H9 (cell line): ENCODE results near the gene NARS2. TPM values are rescaled to one million over a fixed set of nuclear protein-coding genes. Genes with fewer than 3 reads are reported as not detected.
A peak's percentile ranks its signal among the peaks of the same experiment; 100 is the strongest.

ENCODE experiments used
- DNase-seq: peaks from one replicate; pipeline ENCODE4 v3.0.0-alpha.2; 2017
- H2AFZ ChIP-seq: one replicate; pipeline ENCODE4 v1.6.1; 2013; ENCODE audit warnings: mild to moderate bottlenecking, low read length, control low read depth, moderate library complexity
- H2AK5ac ChIP-seq: 2 replicates; pipeline ENCODE4 v1.6.1; 2013; ENCODE audit warnings: low read length, control low read depth, mixed read lengths; ENCODE audit not compliant: insufficient read length
- H2BK120ac ChIP-seq: one replicate; pipeline ENCODE4 v1.6.1; 2013; ENCODE audit warnings: low read depth, mild to moderate bottlenecking, low read length, control low read depth, inconsistent platforms; ENCODE audit not compliant: poor library complexity, severe bottlenecking
- H2BK12ac ChIP-seq: 2 replicates; pipeline ENCODE4 v1.6.1; 2013; ENCODE audit warnings: low read length, control low read depth, mixed read lengths, low read depth; ENCODE audit not compliant: insufficient read length
- H2BK15ac ChIP-seq: 2 replicates; pipeline ENCODE4 v1.6.1; 2013; ENCODE audit warnings: low read depth, low read length, control low read depth
- H2BK20ac ChIP-seq: one replicate; pipeline ENCODE4 v1.6.1; 2013; ENCODE audit warnings: low read depth, mild to moderate bottlenecking, low read length, control low read depth, inconsistent platforms; ENCODE audit not compliant: poor library complexity, severe bottlenecking
- H2BK5ac ChIP-seq: 2 replicates; pipeline ENCODE4 v1.6.1; 2013; ENCODE audit warnings: low read length, control low read depth, mixed read lengths; ENCODE audit not compliant: insufficient read length
- H3K14ac ChIP-seq: 2 replicates; pipeline ENCODE4 v1.6.1; 2013; ENCODE audit warnings: low read length, control low read depth; ENCODE audit not compliant: insufficient read depth
- H3K18ac ChIP-seq: 2 replicates; pipeline ENCODE4 v1.6.1; 2013; ENCODE audit warnings: low read depth, mild to moderate bottlenecking, mixed read lengths, low read length, control low read depth; ENCODE audit not compliant: insufficient read length
- H3K23ac ChIP-seq: 2 replicates; pipeline ENCODE4 v1.6.1; 2013; ENCODE audit warnings: low read length, control low read depth, mixed read lengths, low read depth; ENCODE audit not compliant: insufficient read length
- H3K23me2 ChIP-seq: 2 replicates; pipeline ENCODE4 v1.6.1; 2013; ENCODE audit warnings: low read depth, mild to moderate bottlenecking, mixed read lengths, low read length, control low read depth; ENCODE audit not compliant: insufficient read length, poor library complexity, severe bottlenecking
- H3K27ac ChIP-seq: 2 replicates; pipeline ENCODE4 v1.5.1; 2013; ENCODE audit warnings: low read length, control low read depth, mixed read lengths, low read depth; ENCODE audit not compliant: insufficient read length
- H3K27me3 ChIP-seq: 2 replicates; pipeline ENCODE4 v1.6.1; 2013; ENCODE audit warnings: low read length, control low read depth, inconsistent platforms; ENCODE audit not compliant: insufficient read depth
- H3K4ac ChIP-seq: 2 replicates; pipeline ENCODE4 v1.6.1; 2013; ENCODE audit warnings: low read depth, mild to moderate bottlenecking, control low read depth, inconsistent platforms, low read length, moderate library complexity
- H3K4me1 ChIP-seq: 2 replicates; pipeline ENCODE4 v1.6.1; 2013; ENCODE audit warnings: low read length, control low read depth, inconsistent platforms; ENCODE audit not compliant: insufficient read depth
- H3K4me2 ChIP-seq: 2 replicates; pipeline ENCODE4 v1.6.1; 2013; ENCODE audit warnings: low read length, control low read depth, mixed read lengths; ENCODE audit not compliant: insufficient read length, insufficient read depth
- H3K56ac ChIP-seq: 2 replicates; pipeline ENCODE4 v1.6.1; 2013; ENCODE audit warnings: low read depth, mild to moderate bottlenecking, mixed read lengths, low read length, control low read depth; ENCODE audit not compliant: insufficient read length
- H3K79me1 ChIP-seq: 2 replicates; pipeline ENCODE4 v1.6.1; 2013; ENCODE audit warnings: low read depth, mild to moderate bottlenecking, moderate library complexity, low read length, control low read depth, inconsistent platforms; ENCODE audit not compliant: insufficient read depth, poor library complexity, severe bottlenecking
- H3K79me2 ChIP-seq: 2 replicates; pipeline ENCODE4 v1.6.1; 2013; ENCODE audit warnings: low read length, control low read depth, inconsistent platforms; ENCODE audit not compliant: insufficient read depth
- H3K9ac ChIP-seq: 2 replicates; pipeline ENCODE4 v1.6.1; 2013; ENCODE audit warnings: low read length, control low read depth, mixed read lengths; ENCODE audit not compliant: insufficient read length; ENCODE audit errors: extremely low read depth
- H3K9me3 ChIP-seq: one replicate; pipeline ENCODE4 v1.6.1; 2013; ENCODE audit warnings: low read depth, low read length, inconsistent platforms; ENCODE audit not compliant: control insufficient read depth
- H3T11ph ChIP-seq: one replicate; pipeline ENCODE4 v1.6.1; 2013; ENCODE audit warnings: mild to moderate bottlenecking, low read length, control low read depth, inconsistent platforms
- H4K20me1 ChIP-seq: one replicate; pipeline ENCODE4 v1.6.1; 2013; ENCODE audit not compliant: control insufficient read depth, insufficient read length, insufficient read depth
- H4K5ac ChIP-seq: 2 replicates; pipeline ENCODE4 v1.6.1; 2013; ENCODE audit warnings: low read depth, mild to moderate bottlenecking, mixed read lengths, low read length, control low read depth; ENCODE audit not compliant: insufficient read length
- H4K8ac ChIP-seq: replicated peaks from 2 replicates; pipeline ENCODE4 v1.6.1; 2013; ENCODE audit warnings: low read length, control low read depth, mixed read lengths, low read depth; ENCODE audit not compliant: insufficient read length
- H4K91ac ChIP-seq: 2 replicates; pipeline ENCODE4 v1.6.1; 2013; ENCODE audit warnings: low read depth, mild to moderate bottlenecking, moderate library complexity, mixed read lengths, low read length, control low read depth; ENCODE audit not compliant: insufficient read length
- H3K27ac Mint-ChIP-seq, 3 experiments: 2 replicates in 2 of 3; 3 replicates in 1 of 3; pipeline ENCODE4 v1.8.0; 2020 to 2021; ENCODE audit warnings: mixed read lengths in 3 of 3, mild to moderate bottlenecking in 1 of 3, moderate library complexity in 1 of 3
- H3K27me3 Mint-ChIP-seq: 2 replicates; pipeline ENCODE4 v1.8.0; 2021; ENCODE audit warnings: low read depth, mild to moderate bottlenecking, moderate library complexity, mixed read lengths
- H3K36me3 Mint-ChIP-seq, 3 experiments: 2 replicates in 2 of 3; 3 replicates in 1 of 3; pipeline ENCODE4 v1.8.0; 2020 to 2021; ENCODE audit warnings: low read depth in 3 of 3, mixed read lengths in 3 of 3; ENCODE audit not compliant: insufficient read depth in 1 of 3
- H3K4me1 Mint-ChIP-seq, 2 experiments: 2 replicates each; pipeline ENCODE4 v1.8.0; 2020; ENCODE audit warnings: mixed read lengths in 2 of 2
- H3K4me3 Mint-ChIP-seq, 2 experiments: 2 replicates in 1 of 2; 3 replicates in 1 of 2; pipeline ENCODE4 v1.8.0; 2020 to 2021; ENCODE audit warnings: mild to moderate bottlenecking in 2 of 2, mixed read lengths in 2 of 2, moderate library complexity in 1 of 2
- H3K9me3 Mint-ChIP-seq, 2 experiments: 2 replicates in 1 of 2; 3 replicates in 1 of 2; pipeline ENCODE4 v1.8.0; 2020; ENCODE audit warnings: mild to moderate bottlenecking in 2 of 2, mixed read lengths in 2 of 2, moderate library complexity in 1 of 2
- CTCF ChIP-seq: fragments of 200-600 bp; sonication (generic); conservative IDR thresholded peaks from 3 replicates; pipeline ENCODE4 v1.8.0; 2021; ENCODE audit warnings: antibody characterized with exemption, mild to moderate bottlenecking
- WGBS: extraction: QIAGEN DNeasy Blood & Tissue Kit; methylation state at CpG from one replicate; pipeline ENCODE4 v1.1.7; 2013; ENCODE audit warnings: missing lambda C conversion rate, low lambda C conversion rate, mixed read lengths; ENCODE audit not compliant: insufficient read length; ENCODE audit errors: extremely low coverage; 5-methylcytosine and 5-hydroxymethylcytosine counted together
- total RNA-seq: library from RNA; stranded (reverse); gene quantifications from 2 replicates; pipeline ENCODE4 v1.2.1, GENCODE V29; 2021

The NARS2 gene
- total RNA-seq, 1 experiment from 2014 or later = 29.7 TPM

- no peak overlapping the region for H2AK5ac ChIP-seq
- H3K79me1 ChIP-seq = no peaks in the 10 kb centered on the region
- H2BK12ac ChIP-seq = no peak overlapping the region
- no peak overlapping the region for H2AFZ ChIP-seq
- no peak overlapping the region for H3K4ac ChIP-seq
- H3T11ph ChIP-seq = no peak overlapping the region
- H4K8ac ChIP-seq = no peak overlapping the region
- no peak overlapping the region for H3K14ac ChIP-seq
- H3K9me3 ChIP-seq = no peaks in the 10 kb centered on the region
- no peak for DNase-seq
- Mint-ChIP-seq H3K4me3 (no peak overlapping the region), H3K27ac (no peak overlapping the region), H3K9me3 (no peaks in the 10 kb centered on the region), H3K36me3 (no peaks in the 10 kb centered on the region), H3K27me3 (peaks cover 25% of the 10 kb centered on the region), H3K4me1 (peaks cover 16 to 18% of the 10 kb centered on the region in 2 experiments)
- no CpG with 5 or more reads among the region's 3 CpGs for WGBS
- no peak overlapping the region for H3K56ac ChIP-seq
- peaks cover 7% of the 10 kb centered on the region; the same call in 1 of the 2 replicates for H3K4me1 ChIP-seq
- peaks cover 6% of the 10 kb centered on the region; the same call in 1 of the 2 replicates for H3K27me3 ChIP-seq
- H3K18ac ChIP-seq = no peak overlapping the region
- no peak overlapping the region for H3K4me2 ChIP-seq
- H3K9ac ChIP-seq = no peak overlapping the region
- H3K23ac ChIP-seq = no peak overlapping the region
- H3K79me2 ChIP-seq = no peaks in the 10 kb centered on the region
- H2BK120ac ChIP-seq = no peak overlapping the region
- H2BK20ac ChIP-seq = peak overlapping the region; percentile 45
- no peak overlapping the region for H4K91ac ChIP-seq
- H3K27ac ChIP-seq = no peak overlapping the region
- H4K20me1 ChIP-seq = no peaks in the 10 kb centered on the region
- no peak overlapping the region for H2BK15ac ChIP-seq
- TF ChIP-seq CTCF = no peak
- H3K23me2 ChIP-seq = no peaks in the 10 kb centered on the region
- no peak overlapping the region for H2BK5ac ChIP-seq
- no peak overlapping the region for H4K5ac ChIP-seq
Measured at GRCh38 chr11:78400702-78401101, 174.0 kb downstream of the NARS2 start.
